LNCAP (cell line): ENCODE measurements around the gene PLD3.

Experiments used
- CTCF ChIP-seq: fragments of 450-650 bp; IDR thresholded peaks from 2 replicates; pipeline ENCODE4 v1.5.1; 2017; ENCODE audit warnings: mild to moderate bottlenecking

The PLD3 gene

GRCh38 chr19:40421993-40422747, 73.7 kb downstream of the PLD3 start:
- TF ChIP-seq CTCF, result no peak

- TF ChIP-seq CTCF, result no peak
These were observed 74.5 kb downstream of the PLD3 start for GRCh38 chr19:40422748-40423566.

- no peak for TF ChIP-seq CTCF
These were observed 75.4 kb downstream of the PLD3 start for GRCh38 chr19:40423938-40424337.

GRCh38 chr19:40424637-40425449, 76.3 kb downstream of the PLD3 start:
- no peak for TF ChIP-seq CTCF

- peak; percentile 98 for TF ChIP-seq CTCF
These were observed 77.2 kb downstream of the PLD3 start, which contains the start of gene SERTAD1 for GRCh38 chr19:40425450-40426287. TSS of gene SERTAD1 (minus strand) at chr19:40425992. CDS start at chr19:40423546, 2,446 bp downstream.
